Ishikawa (cell line): ENCODE data around the gene KRTAP5-1.

Source experiments
- CEBPB ChIP-seq: IDR thresholded peaks from 2 replicates; pipeline ENCODE4 v1.6.1; 2012
- CREB1 ChIP-seq: IDR thresholded peaks from 2 replicates; pipeline ENCODE4 v1.6.1; 2012; ENCODE audit warnings: low read depth
- EGR1 ChIP-seq: IDR thresholded peaks from 2 replicates; pipeline ENCODE4 v1.6.1; 2012
- EP300 ChIP-seq: IDR thresholded peaks from 2 replicates; pipeline ENCODE4 v1.6.1; 2012; ENCODE audit warnings: borderline replicate concordance
- FOXM1 ChIP-seq: IDR thresholded peaks from 2 replicates; pipeline ENCODE4 v1.6.1; 2012; ENCODE audit warnings: low read depth, borderline replicate concordance
- NFIC ChIP-seq: IDR thresholded peaks from 2 replicates; pipeline ENCODE4 v1.6.1; 2012
- RAD21 ChIP-seq: IDR thresholded peaks from 2 replicates; pipeline ENCODE4 v1.6.1; 2012; ENCODE audit warnings: low read depth
- TAF1 ChIP-seq: IDR thresholded peaks from 2 replicates; pipeline ENCODE4 v1.6.1; 2012; ENCODE audit warnings: low read depth, mild to moderate bottlenecking
- TCF12 ChIP-seq: IDR thresholded peaks from 2 replicates; pipeline ENCODE4 v1.6.1; 2012; ENCODE audit warnings: low read depth
- TEAD4 ChIP-seq: IDR thresholded peaks from 2 replicates; pipeline ENCODE4 v1.6.1; 2012
- USF1 ChIP-seq: IDR thresholded peaks from 2 replicates; pipeline ENCODE4 v1.6.1; 2012
- YY1 ChIP-seq: IDR thresholded peaks from 2 replicates; pipeline ENCODE4 v1.6.1; 2012; ENCODE audit warnings: low read depth
- ZBTB7A ChIP-seq: IDR thresholded peaks from 2 replicates; pipeline ENCODE4 v1.6.1; 2012; ENCODE audit warnings: low read depth
- TF ChIP-seq, protein P1 (sequence below): IDR thresholded peaks from 2 replicates; pipeline ENCODE4 v1.6.1; 2012
- TF ChIP-seq, protein P2 (sequence below): IDR thresholded peaks from 2 replicates; pipeline ENCODE4 v1.6.1; 2012; ENCODE audit warnings: low read depth, mild to moderate bottlenecking

Gene KRTAP5-1

GRCh38 chr11:1574238-1574932 lies 10.7 kb downstream of the KRTAP5-1 start:
- TF ChIP-seq NFIC (no peak), RAD21 (peak; percentile 77), ZBTB7A (peak; percentile 58; the same call in 1 of the 2 replicates)

- TF ChIP-seq FOXM1, result no peak
- 0 out of 2 replicates have a peak, but pooled peaks have one; percentile 5 for TF ChIP-seq NFIC
- TF ChIP-seq ZBTB7A, result no peak
- 0 out of 2 replicates have a peak, but pooled peaks have one; percentile 35 for TF ChIP-seq TAF1
- no peak for TF ChIP-seq TEAD4
- no peak for TF ChIP-seq YY1
- peak; percentile 27; the same call in 1 of the 2 replicates for TF ChIP-seq EP300
- 0 out of 2 replicates have a peak, but pooled peaks have one; percentile 1 for TF ChIP-seq RAD21
- TF ChIP-seq CREB1, result no peak
- TF ChIP-seq, protein P1, sequence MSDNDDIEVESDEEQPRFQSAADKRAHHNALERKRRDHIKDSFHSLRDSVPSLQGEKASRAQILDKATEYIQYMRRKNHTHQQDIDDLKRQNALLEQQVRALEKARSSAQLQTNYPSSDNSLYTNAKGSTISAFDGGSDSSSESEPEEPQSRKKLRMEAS, result no peak
- TF ChIP-seq, protein P2, sequence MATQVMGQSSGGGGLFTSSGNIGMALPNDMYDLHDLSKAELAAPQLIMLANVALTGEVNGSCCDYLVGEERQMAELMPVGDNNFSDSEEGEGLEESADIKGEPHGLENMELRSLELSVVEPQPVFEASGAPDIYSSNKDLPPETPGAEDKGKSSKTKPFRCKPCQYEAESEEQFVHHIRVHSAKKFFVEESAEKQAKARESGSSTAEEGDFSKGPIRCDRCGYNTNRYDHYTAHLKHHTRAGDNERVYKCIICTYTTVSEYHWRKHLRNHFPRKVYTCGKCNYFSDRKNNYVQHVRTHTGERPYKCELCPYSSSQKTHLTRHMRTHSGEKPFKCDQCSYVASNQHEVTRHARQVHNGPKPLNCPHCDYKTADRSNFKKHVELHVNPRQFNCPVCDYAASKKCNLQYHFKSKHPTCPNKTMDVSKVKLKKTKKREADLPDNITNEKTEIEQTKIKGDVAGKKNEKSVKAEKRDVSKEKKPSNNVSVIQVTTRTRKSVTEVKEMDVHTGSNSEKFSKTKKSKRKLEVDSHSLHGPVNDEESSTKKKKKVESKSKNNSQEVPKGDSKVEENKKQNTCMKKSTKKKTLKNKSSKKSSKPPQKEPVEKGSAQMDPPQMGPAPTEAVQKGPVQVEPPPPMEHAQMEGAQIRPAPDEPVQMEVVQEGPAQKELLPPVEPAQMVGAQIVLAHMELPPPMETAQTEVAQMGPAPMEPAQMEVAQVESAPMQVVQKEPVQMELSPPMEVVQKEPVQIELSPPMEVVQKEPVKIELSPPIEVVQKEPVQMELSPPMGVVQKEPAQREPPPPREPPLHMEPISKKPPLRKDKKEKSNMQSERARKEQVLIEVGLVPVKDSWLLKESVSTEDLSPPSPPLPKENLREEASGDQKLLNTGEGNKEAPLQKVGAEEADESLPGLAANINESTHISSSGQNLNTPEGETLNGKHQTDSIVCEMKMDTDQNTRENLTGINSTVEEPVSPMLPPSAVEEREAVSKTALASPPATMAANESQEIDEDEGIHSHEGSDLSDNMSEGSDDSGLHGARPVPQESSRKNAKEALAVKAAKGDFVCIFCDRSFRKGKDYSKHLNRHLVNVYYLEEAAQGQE, result no peak
- no peak for TF ChIP-seq EGR1
- no peak for TF ChIP-seq USF1
- TF ChIP-seq CEBPB, result no peak
- TF ChIP-seq TCF12, result no peak; the same call in 1 of the 2 replicates
Observed at GRCh38 chr11:1573903-1574237, 11.2 kb downstream of the KRTAP5-1 start.

DNA sequence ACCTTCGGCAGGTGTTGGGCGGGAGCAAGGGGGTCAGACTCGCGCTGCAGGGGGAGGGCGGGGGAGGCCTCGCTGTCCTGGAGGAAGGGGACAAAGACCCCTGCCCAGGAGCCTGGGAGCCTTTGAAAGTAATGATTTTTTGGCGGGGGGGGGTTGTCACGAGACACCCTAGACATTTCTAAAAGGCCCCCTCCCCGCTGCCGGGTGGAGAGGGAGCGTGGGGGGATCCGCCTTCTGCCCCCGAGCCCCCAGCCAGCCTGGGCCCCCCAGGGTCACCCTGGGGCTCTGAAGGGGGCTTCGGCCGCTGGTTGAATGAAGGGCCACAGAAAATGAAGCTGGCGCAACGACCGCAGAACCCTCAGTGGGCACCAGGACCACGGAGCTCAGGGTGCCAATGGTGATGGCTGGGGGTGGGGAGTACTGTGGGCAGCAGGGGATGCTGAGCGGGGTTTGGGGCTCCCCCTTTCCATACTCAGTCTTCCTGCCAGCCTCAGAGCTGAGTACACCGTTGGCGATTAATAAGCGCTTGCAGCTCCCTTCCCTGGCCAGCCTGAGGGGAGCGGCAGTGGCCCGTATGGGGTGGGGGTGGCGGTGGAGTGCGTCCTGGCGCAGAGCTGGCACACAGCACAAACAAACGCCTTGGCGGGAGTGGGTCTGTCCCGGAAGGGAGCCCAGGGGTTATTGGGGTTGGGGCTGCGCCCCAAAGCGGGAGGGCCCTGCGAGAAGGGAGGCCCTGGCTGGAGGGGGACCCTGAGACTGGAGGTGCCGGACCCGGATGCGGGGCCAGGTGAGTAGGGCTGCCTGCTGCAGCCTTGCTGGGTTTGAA lies 11.8 kb downstream of the KRTAP5-1 start:
- TF ChIP-seq EP300 (no peak), NFIC (no peak), CEBPB (no peak), RAD21 (no peak), YY1 (no peak), TEAD4 (no peak), ZBTB7A (no peak; the same call in 1 of the 2 replicates), USF1 (no peak), CREB1 (no peak), TAF1 (no peak), FOXM1 (no peak)
- TF ChIP-seq, protein P2, result no peak
- TF ChIP-seq, protein P1, result no peak

DNA sequence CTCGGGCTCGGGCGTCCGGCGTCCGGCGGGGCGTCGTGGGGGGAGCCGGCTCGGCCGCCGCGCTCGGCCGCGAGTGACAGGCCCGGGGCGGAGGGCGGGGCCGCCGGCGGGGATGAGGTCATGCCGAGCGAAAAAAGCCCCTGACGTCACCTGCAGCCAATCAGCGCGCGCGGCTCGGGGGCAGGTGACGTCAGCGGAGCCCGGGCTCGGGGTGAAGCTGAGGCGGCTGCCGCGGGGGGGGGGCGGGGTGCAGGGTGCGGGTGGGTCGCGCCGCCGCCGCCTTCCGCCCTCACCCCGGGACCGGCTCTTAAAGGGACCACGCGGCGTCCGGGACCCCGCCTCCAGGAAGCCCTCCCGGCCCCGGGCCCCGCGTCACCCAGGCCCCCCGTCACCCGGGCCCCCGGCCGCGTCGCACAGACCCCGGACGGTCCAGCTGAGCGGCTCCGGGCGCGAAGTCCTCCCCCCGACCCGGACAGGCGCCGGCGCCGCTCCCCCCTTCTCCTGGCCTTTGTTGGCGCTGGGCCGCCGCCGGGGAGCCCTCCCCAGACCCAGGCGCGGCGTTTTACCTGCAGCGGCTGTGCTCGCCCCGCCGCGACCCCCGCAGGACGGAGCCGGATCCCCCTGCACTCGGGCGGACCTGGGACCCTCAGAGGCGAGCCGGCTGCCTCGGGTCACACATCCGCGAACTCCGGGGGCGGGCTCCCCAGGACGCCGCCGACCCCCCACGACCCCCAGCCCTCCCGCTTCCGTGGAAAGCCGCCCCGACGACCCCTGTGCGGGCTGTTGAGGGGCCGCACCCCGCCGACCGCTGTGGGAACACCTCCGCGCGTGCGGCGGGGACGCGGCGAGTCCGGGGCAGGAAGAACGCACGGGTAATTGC lies 12.6 kb downstream of the KRTAP5-1 start, which contains the start of gene DUSP8:
TSS of gene DUSP8 (minus strand) at position 75 of the 880 bp plus-strand sequence. CDS start 6,445 bp downstream, outside the sequence.
- TF ChIP-seq TAF1 (no peak), CEBPB (no peak), CREB1 (peak; percentile 75), TEAD4 (no peak), TCF12 (0 out of 2 replicates have a peak, but pooled peaks have one; percentile 29), FOXM1 (no peak), NFIC (no peak; the same call in 1 of the 2 replicates), ZBTB7A (peak; percentile 88), RAD21 (no peak), USF1 (peak; percentile 38; the same call in 1 of the 2 replicates), YY1 (no peak), EP300 (no peak), EGR1 (no peak)
- TF ChIP-seq, protein P1, result no peak
- TF ChIP-seq, protein P2, result no peak
